CD14-positive monocyte (primary cell): Measurements from ENCODE around the gene UNC119B. TPM values are rescaled to one million over a fixed set of nuclear protein-coding genes. Genes with fewer than 3 reads are reported as not detected.
A peak's percentile ranks its signal among the peaks of the same experiment; 100 is the strongest.

Experiments used
- DNase-seq, 3 donors: peaks; one replicate each; pipeline ENCODE4 v3.0.0-alpha.2; 2011 to 2022
- H2AFZ ChIP-seq: 2 replicates; pipeline ENCODE4 v1.6.0; 2012; ENCODE audit warnings: mild to moderate bottlenecking, low read depth, low read length, inconsistent platforms; ENCODE audit not compliant: insufficient read depth, poor library complexity, severe bottlenecking
- H3K27ac ChIP-seq, 2 donors: 1 replicate in 1 of 2; 2 replicates in 1 of 2; pipeline ENCODE4 v1.5.1; 2012 to 2013; ENCODE audit warnings: low read length in 2 of 2, control low read depth in 1 of 2, inconsistent platforms in 1 of 2, low read depth in 1 of 2, mild to moderate bottlenecking in 1 of 2
- H3K27me3 ChIP-seq, 2 donors: one replicate each; pipeline versions ENCODE4 v1.6.0 to v1.6.1; 2011 to 2013; ENCODE audit warnings: low read length in 2 of 2; ENCODE audit not compliant: control insufficient read depth in 2 of 2, insufficient read depth in 2 of 2
- H3K36me3 ChIP-seq, 2 donors: replicated peaks in 1 of 2; 1 replicate in 1 of 2; 2 replicates in 1 of 2; pipeline versions ENCODE4 v1.5.1 to v1.6.1; 2012 to 2013; ENCODE audit warnings: low read length in 2 of 2, control low read depth in 1 of 2, inconsistent platforms in 1 of 2, mild to moderate bottlenecking in 1 of 2; ENCODE audit not compliant: insufficient read depth in 2 of 2, control insufficient read depth in 1 of 2
- H3K4me1 ChIP-seq, 2 donors: 1 replicate in 1 of 2; 2 replicates in 1 of 2; pipeline versions ENCODE4 v1.5.1 to v1.6.1; 2012 to 2013; ENCODE audit warnings: low read length in 2 of 2, control low read depth in 1 of 2, inconsistent platforms in 1 of 2, mild to moderate bottlenecking in 1 of 2, moderate library complexity in 1 of 2; ENCODE audit not compliant: insufficient read depth in 2 of 2, control insufficient read depth in 1 of 2
- H3K4me2 ChIP-seq: replicated peaks from 2 replicates; pipeline ENCODE3; 2012; ENCODE audit warnings: low read length, moderate library complexity, mild to moderate bottlenecking; ENCODE audit not compliant: poor library complexity, severe bottlenecking; ENCODE audit errors: extremely low read depth
- H3K4me3 ChIP-seq, 3 experiments: fragments of 200-600 bp in 1 of 3; sonication (generic) in 1 of 3; replicated peaks in 1 of 3; 1 replicate in 2 of 3; 2 replicates in 1 of 3; pipeline ENCODE4 v1.5.1; 2011 to 2013; ENCODE audit warnings: low read length in 3 of 3, mild to moderate bottlenecking in 3 of 3, control low read depth in 2 of 3, low read depth in 2 of 3, inconsistent platforms in 1 of 3, moderate library complexity in 1 of 3
- H3K79me2 ChIP-seq: 2 replicates; pipeline ENCODE4 v1.6.0; 2012; ENCODE audit warnings: mild to moderate bottlenecking, control low read depth, inconsistent platforms, low read length, moderate library complexity; ENCODE audit not compliant: insufficient read depth
- H3K9ac ChIP-seq: 2 replicates; pipeline ENCODE4 v1.6.0; 2017; ENCODE audit warnings: low read length, mild to moderate bottlenecking; ENCODE audit not compliant: insufficient read depth, poor library complexity, severe bottlenecking
- H3K9me3 ChIP-seq, 2 donors: replicated peaks in 1 of 2; 1 replicate in 1 of 2; 2 replicates in 1 of 2; pipeline versions ENCODE4 v1.5.1 to v1.6.1; 2012 to 2013; ENCODE audit warnings: low read length in 2 of 2, control low read depth in 1 of 2; ENCODE audit not compliant: control insufficient read depth in 1 of 2, insufficient read depth in 1 of 2
- H4K20me1 ChIP-seq: 2 replicates; pipeline ENCODE4 v1.6.0; 2012; ENCODE audit warnings: mild to moderate bottlenecking, low read length, control low read depth, moderate library complexity; ENCODE audit not compliant: insufficient read depth
- H3K27ac Mint-ChIP-seq, 7 donors: one replicate each; pipeline ENCODE4 v1.8.0; 2020; ENCODE audit warnings: mild to moderate bottlenecking in 7 of 7, mixed read lengths in 7 of 7, moderate library complexity in 6 of 7, inconsistent platforms in 2 of 7
- H3K27me3 Mint-ChIP-seq, 3 donors: one replicate each; pipeline ENCODE4 v1.8.0; 2021 to 2022; ENCODE audit warnings: low read depth in 3 of 3, mild to moderate bottlenecking in 3 of 3, mixed read lengths in 3 of 3, moderate library complexity in 3 of 3, inconsistent platforms in 1 of 3
- H3K36me3 Mint-ChIP-seq, 2 donors: one replicate each; pipeline ENCODE4 v1.8.0; 2020; ENCODE audit warnings: mixed read lengths in 2 of 2, inconsistent platforms in 1 of 2, mild to moderate bottlenecking in 1 of 2
- H3K4me1 Mint-ChIP-seq: one replicate; pipeline ENCODE4 v1.8.0; 2020; ENCODE audit warnings: mild to moderate bottlenecking, mixed read lengths
- H3K4me3 Mint-ChIP-seq, 2 donors: one replicate each; pipeline ENCODE4 v1.8.0; 2020; ENCODE audit warnings: mild to moderate bottlenecking in 2 of 2, mixed read lengths in 2 of 2, moderate library complexity in 1 of 2
- H3K9me3 Mint-ChIP-seq, 7 donors: one replicate each; pipeline ENCODE4 v1.8.0; 2020 to 2022; ENCODE audit warnings: mixed read lengths in 7 of 7, mild to moderate bottlenecking in 6 of 7, moderate library complexity in 6 of 7, inconsistent platforms in 2 of 7
- CTCF ChIP-seq: fragments of 200-600 bp; IDR thresholded peaks from one replicate; pipeline ENCODE4 v1.8.0; 2022; ENCODE audit warnings: antibody characterized with exemption, mild to moderate bottlenecking
- WGBS: methylation state at CpG from one replicate; pipeline ENCODE4 v1.1.5; 2013; ENCODE audit warnings: missing lambda C conversion rate; ENCODE audit not compliant: insufficient coverage; 5-methylcytosine and 5-hydroxymethylcytosine counted together
- intact Hi-C, 2 donors: fragments of 100-400 bp; cut with micrococcal nuclease; formaldehyde crosslinking; loops; one replicate each; pipeline versions ENCODE4 v1.15.0 to v1.15.1; 2023
- polyA plus RNA-seq, 3 donors: library from polyadenylated mRNA; depleted of rRNA in 1 of 3; unstranded in 2 of 3; stranded (reverse) in 1 of 3; fragments of 300-500 nt in 2 of 3; fragments of >200 nt in 1 of 3; fragmentation: Illumina TruSeq in 2 of 3; gene quantifications; 1 replicate in 2 of 3; 2 replicates in 1 of 3; pipeline ENCODE4 v1.2.3, GENCODE V29; 2012 to 2021

Gene UNC119B
- polyA plus RNA-seq, 3 donors: 1.1 to 9.1 (median 2.1) TPM

- Mint-ChIP-seq H3K27me3 (peaks cover 0 to 6% (median 0%) of the 10 kb centered on the region in 3 donors), H3K36me3 (no peaks in the 10 kb centered on the region), H3K27ac (peak overlapping the region in 6 of 7 donors; percentile 46 to 86 (median 83)), H3K4me3 (no peak overlapping the region), H3K4me1 (peaks cover 35% of the 10 kb centered on the region), H3K9me3 (peaks cover 0 to 2% (median 0%) of the 10 kb centered on the region in 7 donors)
- Histone ChIP-seq H3K27me3 (no peaks in the 10 kb centered on the region), H3K4me2 (peak overlapping the region; percentile 17), H3K27ac (peak overlapping the region in 1 of 2 donors; percentile 72), H3K4me3 (no peak overlapping the region), H3K79me2 (no peaks in the 10 kb centered on the region), H2AFZ (peak overlapping the region; percentile 11), H4K20me1 (no peaks in the 10 kb centered on the region), H3K4me1 (peaks cover 33 to 50% of the 10 kb centered on the region in 2 donors), H3K9ac (no peak overlapping the region), H3K36me3 (no peaks in the 10 kb centered on the region), H3K9me3 (no peaks in the 10 kb centered on the region)
- no peak for TF ChIP-seq CTCF
- WGBS: 48% methylated on average over 5 of the region's 7 CpGs
- intact Hi-C loops: loop anchor here (5.0 kb wide), 1 partner anchor 34 kb away; the partner anchor contains the start of gene UNC119B (in 2 of the 2)
- DNase-seq: peak; percentile 69 to 74 (median 70)
These were observed 32.3 kb upstream of the UNC119B start for GRCh38 chr12:120677765-120678473.

GRCh38 chr12:120678572-120678971, 31.7 kb upstream of the UNC119B start:
- DNase-seq: peak in 2 of 3 donors; percentile 16 to 18
- Mint-ChIP-seq H3K4me1 (peaks cover 37% of the 10 kb centered on the region), H3K27me3 (peaks cover 0 to 6% (median 0%) of the 10 kb centered on the region in 3 donors), H3K4me3 (no peak overlapping the region), H3K9me3 (peaks cover 0 to 2% (median 0%) of the 10 kb centered on the region in 7 donors), H3K36me3 (no peaks in the 10 kb centered on the region), H3K27ac (peak overlapping the region in 4 of 7 donors; percentile 21 to 86 (median 53))
- H3K27ac ChIP-seq: peak overlapping the region in 1 of 2 donors; percentile 72
- H3K79me2 ChIP-seq: no peaks in the 10 kb centered on the region
- no peaks in the 10 kb centered on the region for H3K9me3 ChIP-seq
- intact Hi-C loops: loop anchor here (5.0 kb wide), 1 partner anchor 34 kb away; the partner anchor contains the start of gene UNC119B (in 2 of the 2)
- 100% methylated on average over 2 of the region's 8 CpGs for WGBS
- TF ChIP-seq CTCF: no peak
- no peak overlapping the region for H2AFZ ChIP-seq
- H3K27me3 ChIP-seq: no peaks in the 10 kb centered on the region
- no peaks in the 10 kb centered on the region for H3K36me3 ChIP-seq
- H3K4me3 ChIP-seq: no peak overlapping the region
- no peaks in the 10 kb centered on the region for H4K20me1 ChIP-seq
- no peak overlapping the region for H3K4me2 ChIP-seq
- no peak overlapping the region for H3K9ac ChIP-seq
- H3K4me1 ChIP-seq: peaks cover 33 to 50% of the 10 kb centered on the region in 2 donors
